Activated CD4-positive, alpha-beta T cell treated with anti-CD3 and anti-CD28 coated beads, Interleukin-2, amount 50 U/mL, for 1 hour (primary cell): Measurements from ENCODE around the gene NDUFS6.

Experiments
- DNase-seq: peaks from one replicate; pipeline ENCODE4 v3.0.0-alpha.2; 2020

The NDUFS6 gene

DNA sequence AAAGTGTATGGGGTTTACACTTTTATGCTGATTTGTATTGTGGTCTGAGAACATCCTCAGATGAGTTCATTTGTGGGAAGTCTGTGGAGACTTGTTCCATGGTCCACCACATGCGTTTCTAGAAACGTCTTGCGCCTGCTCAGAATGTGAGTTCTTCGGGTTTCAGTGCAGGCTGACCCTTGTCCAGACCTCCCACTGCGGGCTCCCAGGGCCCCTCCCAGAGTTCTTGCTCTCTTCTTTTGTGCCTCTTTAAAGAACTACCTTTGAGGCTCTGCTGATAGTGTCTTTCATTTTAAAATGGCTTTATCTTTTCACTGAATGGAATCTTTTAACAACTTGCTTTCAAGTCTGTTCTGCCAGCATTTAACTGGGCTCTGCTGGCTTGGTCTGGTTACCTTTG is 17.6 kb downstream of the NDUFS6 start:
- DNase-seq, result no peak

DNA sequence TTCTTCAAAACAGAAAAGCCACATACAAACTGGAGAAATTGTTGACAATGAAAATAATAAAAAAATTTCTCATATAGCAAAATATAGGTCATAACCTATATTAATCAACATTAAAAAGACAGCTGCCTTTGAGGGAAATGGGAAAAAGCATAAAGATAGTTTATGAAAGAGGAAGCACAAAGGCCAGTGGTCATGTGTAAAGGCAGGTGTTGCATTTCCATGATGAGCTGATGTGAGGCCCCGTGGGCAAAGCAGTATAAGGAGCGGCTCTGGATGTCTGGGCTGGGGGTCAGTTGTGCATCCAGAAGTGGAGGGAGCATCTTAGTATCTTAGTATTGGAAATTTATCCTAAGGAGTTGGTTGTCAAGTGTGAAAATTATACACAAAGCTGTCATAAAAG is 18.3 kb downstream of the NDUFS6 start:
- no peak for DNase-seq

DNA sequence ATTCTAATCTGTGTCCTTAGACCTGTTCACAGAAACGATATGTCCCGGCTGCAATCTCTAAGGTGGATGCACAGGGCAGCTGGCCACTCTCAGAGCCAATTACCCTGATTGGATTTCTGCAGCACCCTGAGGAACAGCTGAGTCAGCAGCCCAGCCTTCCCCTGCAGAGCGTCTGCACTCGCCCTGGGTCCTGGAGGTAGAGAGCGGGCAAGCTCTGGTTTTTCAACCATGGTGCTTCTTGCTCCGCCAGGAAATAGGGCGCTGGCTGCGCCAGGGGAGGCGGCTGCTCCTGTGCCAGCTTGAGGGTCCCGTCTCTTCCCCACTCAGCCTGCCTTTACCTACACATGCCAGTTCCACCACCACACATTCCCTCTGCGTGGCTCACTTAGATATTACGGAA is 19.2 kb downstream of the NDUFS6 start:
- no peak for DNase-seq

DNA sequence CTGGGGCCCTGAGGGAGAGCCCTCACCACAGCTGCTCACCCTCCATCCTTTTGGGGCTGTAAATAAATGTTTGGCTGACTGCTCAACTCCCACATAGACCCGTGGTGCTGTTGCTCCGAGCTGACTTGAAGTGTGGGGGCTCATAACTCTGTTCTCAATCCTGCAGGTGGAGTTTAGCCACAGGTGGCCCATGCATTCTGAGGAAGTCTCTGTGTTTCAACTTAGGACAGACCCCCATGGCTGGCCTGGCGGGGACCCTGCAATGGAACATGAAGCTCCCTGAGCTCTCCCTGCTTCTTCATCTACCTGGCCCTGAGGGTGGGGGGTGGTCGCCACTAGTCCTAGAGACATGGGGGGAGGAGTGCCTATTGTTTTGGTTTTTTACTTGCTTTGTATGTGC is 19.7 kb downstream of the NDUFS6 start:
- no peak for DNase-seq

DNA sequence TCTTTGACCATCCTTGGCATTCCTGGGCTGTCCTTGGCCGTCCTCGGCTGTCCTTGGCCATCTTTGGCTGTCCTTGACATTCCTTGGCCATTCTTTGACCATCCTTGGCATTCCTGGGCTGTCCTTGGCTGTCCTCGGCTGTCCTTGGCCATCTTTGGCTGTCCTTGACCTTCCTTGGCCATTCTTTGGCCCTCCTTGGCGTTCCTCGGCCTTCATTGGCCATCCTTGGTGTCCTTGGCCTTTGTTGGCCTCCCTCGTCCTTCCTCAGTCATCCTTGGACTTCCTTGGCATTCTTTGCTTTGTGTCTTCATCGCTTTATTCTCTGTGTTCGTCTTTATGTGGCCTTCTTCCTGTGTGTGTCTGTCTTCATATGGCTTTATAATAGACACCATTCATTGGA is 20.7 kb downstream of the NDUFS6 start:
- no peak for DNase-seq

DNA sequence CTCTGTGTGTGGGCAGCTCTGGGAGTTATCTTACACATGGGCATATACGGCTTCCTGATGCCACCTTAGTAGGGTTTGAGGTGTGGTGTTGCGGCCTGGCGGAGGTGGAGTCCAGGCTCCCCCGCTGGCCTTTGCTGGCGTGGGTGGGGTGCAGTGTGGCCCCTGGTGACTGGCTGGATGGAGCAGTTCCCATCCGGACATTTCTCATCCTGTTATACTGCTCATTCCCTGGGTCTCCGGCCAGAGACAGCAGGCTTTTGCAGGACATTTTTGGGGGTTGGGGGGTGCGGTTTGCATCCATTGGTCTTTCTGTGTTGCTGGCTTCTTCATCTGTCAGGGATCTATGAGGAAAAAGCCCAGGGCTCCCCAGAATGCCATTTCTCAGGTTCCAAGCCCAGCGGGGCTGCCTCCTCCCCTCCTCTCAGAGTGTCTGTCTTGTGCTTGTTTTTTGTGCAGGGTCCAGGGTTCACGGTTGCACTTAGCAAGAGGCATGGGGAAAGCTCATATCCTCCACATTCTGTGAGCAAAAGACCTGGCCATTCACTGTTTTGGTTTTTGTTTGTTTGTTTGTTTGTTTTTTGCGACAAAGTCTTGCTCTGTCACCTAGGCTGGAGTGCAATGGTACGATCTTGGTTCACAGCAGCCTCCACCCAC is 22.3 kb downstream of the NDUFS6 start:
- DNase-seq, result no peak

DNA sequence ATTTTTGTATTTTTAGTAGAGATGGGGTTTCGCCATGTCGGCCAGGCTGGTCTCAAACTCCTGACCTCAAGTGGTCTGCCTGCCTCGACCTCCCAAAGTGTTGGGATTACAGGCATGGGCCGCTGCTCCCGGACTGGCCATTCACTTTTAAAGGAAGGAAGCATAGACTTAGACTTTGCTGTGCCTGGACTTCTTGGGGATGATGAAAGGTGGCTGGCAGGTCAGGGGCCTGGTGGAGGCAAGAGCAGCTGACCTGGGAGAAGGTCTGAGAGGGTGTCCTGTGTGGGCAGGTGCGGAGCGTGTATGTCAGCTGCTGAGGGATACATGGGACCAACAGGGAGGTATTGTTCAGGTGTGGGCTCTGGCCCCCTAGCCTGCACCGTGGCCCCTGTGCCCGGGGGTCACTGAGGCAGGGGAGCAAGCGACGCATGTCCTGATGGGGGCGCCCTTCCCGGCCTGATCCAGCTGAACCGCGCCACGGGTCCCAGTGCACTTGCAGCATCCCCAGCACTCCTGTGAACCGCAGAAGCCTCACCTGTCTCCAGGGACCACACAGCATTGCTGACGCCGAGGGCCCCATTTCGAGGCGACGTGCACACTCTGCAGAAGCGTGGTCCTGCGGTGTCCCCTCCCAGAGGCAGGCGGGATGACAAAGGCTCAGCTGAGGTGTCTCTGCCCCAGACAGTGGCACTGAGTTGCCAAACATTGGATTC is 23.1 kb downstream of the NDUFS6 start:
- no peak for DNase-seq

DNA sequence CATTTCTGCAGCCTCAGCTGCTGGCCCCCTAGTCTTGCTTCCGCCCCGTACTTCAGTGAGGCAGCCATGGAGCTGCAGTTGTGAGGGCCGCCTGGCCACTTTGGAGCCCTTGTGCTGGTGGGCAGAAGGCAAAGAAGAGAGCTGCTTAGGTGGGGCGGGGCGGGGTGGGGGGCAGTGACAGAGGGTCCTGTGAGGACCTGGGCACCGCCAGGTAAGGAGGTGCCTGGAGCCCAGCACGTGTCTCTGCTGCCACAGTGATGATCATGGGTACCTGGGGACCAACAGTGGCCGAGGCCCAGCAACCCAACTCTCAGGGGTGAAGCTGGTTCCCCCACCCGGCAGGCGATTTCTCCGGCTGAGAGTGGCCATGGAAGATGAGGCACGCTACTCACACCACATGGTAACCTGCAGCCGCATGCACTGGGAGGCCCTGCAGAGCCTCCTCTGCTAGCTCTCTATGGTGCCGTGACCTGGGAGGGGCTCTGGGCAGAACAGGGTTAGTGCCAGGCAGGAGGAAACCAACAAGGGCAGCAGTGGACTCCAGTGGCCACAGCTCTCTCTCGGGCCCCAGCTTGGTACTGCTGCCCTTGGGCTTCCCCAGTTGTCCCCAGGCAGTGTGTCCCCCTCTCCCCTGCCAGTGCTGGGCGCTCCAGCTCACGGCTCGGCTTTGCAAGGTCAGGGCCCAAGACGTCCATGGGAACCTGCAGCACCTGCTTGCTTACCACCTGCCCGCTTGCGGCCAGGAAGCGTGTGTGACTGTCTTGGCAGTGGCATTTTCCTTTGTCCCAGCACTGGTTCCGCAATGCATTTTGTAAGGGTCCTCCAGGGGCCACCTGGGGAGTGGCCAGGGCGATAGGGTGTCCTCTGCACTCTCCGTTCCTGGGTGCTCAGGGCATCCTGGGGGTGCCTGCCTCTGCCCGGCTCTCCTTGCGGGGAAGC is 24.0 kb downstream of the NDUFS6 start:
- no peak for DNase-seq

DNA sequence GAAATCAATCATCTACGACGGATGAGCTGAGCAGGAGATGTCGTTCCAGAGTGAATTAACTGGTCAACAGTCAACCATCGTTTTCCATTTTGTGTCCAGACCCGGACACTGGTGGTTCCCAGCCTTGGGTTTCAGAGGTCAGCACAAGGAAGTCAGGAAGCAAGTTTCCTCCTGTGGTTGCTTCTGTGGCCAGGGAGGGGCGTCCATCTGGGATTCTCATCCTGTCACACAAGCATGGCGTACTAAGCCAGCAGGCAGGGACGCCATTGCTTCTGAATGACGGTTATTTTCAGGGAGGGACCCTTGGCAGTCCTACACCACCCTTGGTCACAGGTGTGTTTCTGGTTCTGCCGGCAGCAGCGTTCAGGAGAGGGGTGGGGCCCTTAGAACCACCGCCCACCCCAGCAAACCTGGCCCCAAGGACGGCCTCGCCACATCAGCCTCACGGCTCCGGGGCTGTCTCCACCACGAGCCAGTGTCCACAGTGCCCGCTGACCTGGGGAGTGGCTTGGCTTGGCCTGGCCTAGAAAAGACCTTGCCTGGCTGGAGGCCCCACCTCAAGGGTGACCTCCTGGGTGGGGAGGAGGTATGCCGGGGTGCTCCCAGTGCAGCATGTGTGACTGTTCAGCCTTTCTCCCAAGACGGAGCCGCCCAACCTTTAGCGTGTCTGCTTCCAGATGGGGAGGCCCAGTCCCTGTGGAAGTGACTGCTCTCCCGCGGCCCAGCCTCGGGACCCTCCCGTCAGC is 25.2 kb downstream of the NDUFS6 start:
- DNase-seq, result no peak

DNA sequence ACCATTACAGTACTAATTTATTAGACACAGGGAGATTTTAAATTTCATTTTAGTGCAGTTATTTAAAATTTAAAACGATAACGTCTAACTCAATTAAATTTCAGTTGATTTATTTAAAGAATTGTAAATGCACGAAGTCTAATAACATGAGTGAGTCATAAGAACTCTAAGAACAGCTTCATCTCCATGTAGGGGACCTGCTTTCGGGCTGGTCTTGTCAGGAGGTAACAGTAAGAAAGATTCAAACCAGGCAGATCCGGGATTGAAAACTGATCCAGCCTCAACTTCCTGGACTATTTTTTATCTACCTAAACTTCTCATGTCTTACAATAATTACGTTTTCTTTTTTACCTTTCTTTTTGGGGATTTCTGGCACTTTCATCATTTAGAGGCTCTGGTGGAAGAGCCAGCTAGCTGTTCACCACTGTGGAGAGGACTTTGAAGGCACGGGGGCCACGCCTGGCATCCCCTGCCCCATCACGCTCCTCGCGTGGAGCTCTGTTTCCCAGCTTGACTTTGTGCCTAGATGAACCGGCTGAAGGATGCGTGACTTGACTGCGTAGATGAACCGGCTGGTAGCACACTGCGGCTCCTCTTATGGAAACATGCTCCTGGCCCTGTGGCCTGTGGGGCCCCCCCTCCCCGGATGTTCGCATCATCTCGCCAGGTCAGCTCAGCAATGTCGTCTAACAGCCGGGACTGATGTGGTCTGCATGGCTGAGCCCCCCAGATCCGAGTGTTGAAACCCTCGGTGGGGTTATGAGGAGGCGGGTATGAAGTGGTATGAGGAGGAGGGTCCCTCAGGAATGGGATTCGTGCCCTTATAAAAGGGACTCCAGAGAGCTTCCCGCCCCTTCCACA is 26.0 kb downstream of the NDUFS6 start:
- DNase-seq, result no peak

DNA sequence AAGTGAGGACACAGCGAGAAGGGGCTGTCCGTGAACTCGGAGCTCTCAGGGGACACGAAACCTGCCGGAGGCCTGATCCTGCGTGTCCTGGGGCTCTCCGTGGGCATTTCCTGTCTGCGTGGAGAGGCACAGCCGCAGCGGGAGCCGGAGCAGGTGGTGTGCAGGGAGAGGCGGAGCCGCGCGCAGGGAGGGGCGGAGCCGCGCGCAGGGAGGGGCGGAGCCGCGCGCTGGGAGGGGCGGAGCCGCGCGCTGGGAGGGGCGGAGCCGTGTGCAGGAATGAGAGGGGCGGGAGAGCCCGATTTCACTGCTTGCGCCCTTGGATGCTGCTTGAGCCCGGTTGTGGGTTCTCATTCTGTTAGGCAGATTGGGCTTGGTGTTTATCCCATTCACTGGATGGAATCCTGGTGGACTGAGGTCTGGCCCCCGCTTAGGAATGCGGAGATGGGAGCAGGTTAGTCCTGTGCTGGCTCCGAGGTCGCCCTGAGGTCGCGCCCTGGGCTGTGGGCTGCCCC is 26.7 kb downstream of the NDUFS6 start:
- DNase-seq, result peak; percentile 14

DNA sequence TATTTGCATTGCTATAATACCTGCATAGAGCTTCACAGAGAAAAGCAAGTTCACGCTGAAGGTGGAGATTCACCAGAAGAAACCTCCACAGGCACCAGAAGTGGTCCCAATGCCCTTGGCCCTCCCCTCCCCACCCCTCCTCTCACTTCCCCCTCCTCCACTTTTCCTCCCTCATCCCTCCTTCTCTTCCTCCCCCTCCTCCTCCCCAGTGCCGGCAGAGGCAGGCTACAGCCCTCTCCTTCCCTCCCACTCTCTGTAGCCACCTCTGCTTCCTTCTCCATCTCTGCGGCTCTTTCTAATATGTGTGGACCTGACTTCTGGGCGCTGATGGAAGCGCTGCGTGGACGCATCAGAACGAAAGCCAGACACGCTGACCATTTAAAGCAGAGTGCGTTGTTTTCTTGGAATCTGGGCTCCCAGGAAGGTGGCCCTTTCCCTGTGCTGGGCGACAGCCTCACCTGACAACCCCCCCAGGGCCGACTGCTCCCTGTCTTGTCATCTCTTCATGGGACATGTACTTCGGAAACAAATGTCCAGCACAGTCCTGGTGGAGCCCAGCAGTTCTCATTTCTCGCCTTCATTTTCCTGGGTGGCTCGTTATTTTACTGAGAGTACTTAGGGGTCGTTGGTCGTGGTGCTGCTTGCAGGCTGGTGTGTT is 29.5 kb downstream of the NDUFS6 start:
- DNase-seq, result no peak

DNA sequence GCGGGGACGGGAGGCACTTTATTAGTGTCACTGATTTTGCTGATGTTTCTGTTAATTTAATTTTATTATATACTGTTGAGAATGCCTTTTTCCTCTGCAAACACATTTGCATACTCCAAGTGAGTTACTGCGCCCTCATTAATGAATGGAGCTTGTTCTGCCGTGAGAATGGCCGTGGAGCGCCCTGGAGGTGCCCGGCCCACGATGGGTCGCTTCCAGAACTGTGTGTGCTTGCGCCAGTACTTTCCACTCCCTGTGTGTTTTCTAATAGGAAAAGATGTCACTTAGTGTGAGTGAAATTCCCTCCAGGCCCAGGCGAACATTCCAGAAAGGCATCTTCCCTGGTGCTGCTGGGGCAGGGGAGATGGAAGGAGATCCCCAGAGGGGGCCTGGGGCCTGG is 30.1 kb downstream of the NDUFS6 start:
- no peak for DNase-seq

DNA sequence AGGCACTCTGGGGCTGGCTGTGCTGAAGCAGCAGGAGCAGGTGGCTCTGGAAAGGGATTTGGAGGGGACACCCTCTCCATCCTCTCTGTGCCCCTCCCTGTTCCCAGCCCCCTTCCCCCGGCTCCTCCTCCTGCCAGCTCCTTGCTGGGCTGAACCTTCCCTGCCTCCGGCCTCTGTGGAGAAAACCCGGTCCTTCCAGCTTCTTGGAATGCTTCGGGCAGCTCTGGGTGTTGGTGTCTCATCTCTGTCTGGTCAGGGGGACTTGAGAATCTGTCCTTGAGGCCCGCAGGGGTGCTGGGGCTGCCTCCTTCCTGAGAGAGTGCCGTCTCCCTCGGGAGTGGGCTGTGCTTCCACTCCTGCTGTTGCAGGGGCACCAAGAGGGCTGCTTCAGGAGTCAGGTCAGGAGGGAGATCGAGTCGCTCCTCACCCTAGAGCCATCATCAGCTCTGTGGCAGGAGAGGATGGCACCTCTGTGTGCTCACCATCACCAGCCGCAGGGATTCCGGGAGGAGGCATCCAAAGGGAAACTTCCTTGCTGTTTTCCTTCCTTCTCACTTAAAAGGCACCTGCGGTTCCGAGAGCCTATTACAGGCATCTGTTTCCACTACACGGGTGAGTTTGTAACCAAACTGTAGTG is 30.6 kb downstream of the NDUFS6 start:
- no peak for DNase-seq

DNA sequence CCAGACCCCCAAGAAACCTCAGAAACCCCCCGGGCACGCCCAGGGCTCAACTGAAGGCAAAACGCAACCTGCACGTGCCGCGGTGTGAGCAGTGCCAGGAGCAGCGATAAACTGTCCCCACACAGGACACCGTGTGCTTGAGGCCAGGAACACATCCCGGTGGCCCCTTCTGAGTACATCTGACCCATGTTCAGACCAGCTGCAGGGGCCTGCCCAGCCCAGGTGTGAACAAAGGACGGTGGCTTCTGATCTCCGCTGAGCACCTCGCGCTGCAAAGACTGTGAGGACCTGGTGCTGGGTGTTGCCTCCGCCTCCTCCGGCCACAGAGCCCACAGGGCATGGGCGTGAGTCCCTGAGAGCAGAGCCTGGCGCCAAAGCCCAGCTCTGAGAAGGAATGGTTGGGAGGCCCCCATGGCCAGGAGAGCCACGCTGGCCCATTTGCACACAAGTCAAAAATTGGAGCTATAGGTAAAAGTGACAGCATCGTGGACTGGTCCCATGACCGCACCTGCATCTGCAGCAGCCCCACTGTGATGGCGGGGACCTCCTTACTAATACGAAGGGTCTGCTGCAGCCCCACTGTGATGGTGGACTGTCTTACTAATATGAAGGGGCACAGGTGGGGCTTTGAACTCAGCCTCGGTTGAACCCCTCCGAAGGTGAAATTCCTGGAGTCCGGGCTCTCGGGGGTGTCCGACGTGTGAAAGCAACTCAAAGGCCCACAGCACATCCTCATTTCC is 31.5 kb downstream of the NDUFS6 start:
- DNase-seq, result no peak

DNA sequence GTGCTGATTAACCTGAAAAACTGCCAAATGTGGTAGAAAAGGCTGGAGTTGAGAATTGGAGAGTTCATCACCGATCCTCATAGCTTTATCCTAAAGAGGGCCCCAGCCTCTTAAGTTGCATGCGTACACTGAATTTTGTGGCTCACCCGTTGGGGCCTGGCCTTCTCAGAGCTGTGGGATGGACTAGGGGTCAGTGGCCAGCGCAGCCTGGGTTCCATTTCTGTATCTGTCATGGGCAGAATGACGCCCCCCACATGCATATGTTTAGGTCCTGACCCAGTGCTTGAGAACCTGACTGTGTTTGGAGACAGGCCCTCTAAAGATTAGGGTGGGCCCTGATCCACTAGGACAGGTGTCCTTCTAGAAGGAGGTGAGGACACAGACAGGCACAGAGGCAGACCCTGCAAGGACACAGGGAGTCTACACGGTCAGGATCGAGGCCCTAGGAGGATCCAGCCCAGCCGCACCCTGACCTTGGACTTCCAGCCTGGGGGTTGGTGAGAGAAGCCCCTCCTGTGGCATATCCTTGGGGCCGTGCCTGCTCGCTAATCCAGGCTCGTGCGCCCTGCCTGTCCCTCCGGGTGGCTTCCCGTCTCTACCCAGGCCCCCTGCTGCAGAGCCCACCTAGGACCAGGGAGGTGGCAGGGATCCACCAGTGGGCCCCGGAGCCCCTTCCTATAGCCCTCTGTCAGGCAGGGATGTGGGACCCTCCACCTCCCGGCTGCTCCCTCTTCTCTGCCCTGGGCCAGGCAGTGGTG is 32.2 kb downstream of the NDUFS6 start:
- DNase-seq, result no peak

DNA sequence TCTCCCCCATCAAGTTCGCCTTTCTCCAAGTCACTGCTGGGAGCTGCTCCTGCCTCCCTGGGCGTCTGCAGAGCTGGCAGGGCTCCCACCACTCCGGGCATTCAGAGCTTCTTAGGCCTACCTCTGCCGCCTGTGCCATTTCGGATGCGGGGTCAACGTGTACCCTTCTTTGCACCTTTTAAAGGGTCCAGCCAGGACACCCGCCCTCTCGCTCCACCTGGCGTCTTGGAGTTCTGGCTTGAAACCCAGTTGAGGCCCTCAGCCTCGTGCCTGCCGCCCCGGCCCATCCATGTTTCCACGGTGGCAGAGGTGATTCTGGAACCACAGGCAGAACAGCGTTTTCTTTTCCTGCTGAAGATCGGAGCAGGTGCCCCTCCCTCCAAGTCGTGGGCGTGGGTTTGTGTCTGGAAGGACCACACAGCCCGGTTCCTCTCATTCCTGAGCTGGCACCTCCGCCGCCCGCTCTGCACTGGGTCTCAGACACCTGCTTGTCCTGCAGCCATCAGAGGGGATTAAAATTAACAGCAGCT is 32.9 kb downstream of the NDUFS6 start:
- DNase-seq, result no peak

DNA sequence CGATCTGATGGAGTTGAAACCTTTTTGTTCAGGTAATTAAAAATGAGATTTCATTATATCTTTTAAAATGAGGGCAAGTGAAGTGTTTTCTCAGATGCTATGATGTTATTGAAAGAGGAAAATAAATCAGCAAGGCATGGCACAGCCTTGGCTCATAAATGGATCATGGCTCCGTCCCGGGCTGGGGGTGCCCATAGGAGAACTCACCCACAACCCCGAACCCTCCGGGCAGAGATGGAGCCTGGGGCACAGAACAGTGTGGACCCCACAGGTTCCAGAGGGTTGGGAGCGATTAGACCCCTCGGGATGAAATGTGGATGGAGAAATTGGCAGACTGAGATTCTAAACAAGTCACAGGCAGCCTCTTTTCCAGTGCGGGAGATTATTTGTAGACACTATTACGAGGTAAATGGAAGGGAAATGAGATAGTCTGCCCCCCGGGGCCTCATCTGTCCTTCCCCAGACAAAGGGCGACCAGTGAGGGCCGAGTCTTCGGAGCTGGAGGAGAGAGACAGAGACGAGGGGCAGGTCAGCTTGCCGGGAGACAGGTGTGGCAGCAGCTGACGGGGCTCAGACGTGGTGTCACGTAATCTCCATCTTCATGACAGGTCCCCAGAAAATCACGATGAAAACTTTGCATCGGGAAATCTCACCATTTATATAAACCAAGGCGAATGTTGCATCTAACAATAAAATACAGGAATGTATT is 33.7 kb downstream of the NDUFS6 start:
- no peak for DNase-seq
